Activated effector memory CD4-positive, alpha-beta T cell treated with anti-CD3 and anti-CD28 coated beads, Interleukin-2, amount 50 U/mL, for 16 hours (primary cell): ENCODE data around the gene TSEN15.
"Not testable (repeated sequence)": the region's sequence is repeated elsewhere in the genome, so short reads cannot be mapped to it uniquely, and the experiment has no call there.

Experiments used
- DNase-seq: peaks from one replicate; pipeline ENCODE4 v3.0.0-alpha.2; 2020

The TSEN15 gene

DNA sequence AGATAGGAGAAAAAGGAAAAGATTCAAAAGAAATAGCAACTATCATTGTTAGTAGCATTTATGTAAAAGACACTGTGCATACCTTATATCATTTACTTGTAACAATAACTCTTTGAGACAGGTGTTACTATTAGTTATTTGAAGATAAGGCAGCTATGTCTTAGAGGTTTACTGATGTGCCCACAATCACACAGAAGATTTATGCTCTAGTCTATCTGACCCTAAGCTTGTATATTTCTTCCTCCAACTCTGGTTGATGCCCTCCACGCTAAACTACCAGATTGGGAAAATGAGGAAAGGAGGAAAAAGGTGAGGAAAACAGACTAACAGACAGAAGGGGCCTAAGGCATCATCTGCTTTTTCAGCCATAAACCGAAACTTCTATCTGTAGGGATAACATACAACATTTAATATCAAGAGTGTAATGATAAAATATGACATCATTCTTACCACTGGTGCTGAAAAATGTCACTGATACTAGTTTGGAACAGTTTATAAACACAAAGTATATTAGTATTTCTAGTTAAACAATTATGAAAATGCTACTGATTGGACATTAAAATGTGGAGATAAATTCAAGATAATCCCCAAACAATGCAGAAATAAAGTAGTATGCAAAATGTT is 19.1 kb upstream of the TSEN15 start:
- no peak for DNase-seq

- DNase-seq = no peak
These were observed 18.6 kb upstream of the TSEN15 start for GRCh38 chr1:184032930-184033418.

GRCh38 chr1:184033711-184034167 is 17.8 kb upstream of the TSEN15 start:
- DNase-seq = no peak

DNA sequence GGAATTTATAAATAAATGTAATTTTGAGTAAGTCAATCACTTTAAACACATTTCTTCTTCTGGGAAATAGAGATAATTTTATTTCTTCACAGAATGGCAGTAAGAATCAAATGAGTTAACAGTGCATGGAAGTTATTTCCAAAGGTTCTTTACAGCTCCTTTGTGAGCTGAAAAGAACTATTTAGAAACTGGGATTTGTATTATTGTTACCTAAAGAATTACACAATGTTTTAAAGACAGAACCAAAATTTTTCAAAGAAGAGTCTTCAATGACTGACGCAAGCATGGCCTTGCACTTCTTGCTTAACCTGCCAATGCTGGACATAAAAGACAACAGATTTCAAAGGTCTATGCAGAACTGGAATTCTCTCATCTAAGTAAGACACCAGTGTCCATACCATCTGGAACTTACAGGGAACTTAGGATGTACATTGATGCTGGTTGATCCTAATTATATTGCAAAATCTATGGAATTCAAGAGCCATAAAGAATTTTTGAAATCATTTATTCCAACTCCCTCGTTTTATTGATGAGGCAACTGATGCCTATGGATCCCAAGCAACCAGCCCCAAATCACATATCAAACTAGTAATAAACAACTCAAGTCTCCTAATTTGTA is 16.7 kb upstream of the TSEN15 start:
- DNase-seq = no peak

- no peak for DNase-seq
These were observed 15.6 kb upstream of the TSEN15 start for GRCh38 chr1:184035719-184036516.

GRCh38 chr1:184036517-184036949 is 15.0 kb upstream of the TSEN15 start:
- DNase-seq = no peak

- no peak for DNase-seq
These were observed 13.5 kb upstream of the TSEN15 start for GRCh38 chr1:184037849-184038591.

- no peak for DNase-seq
These were observed 12.4 kb upstream of the TSEN15 start for GRCh38 chr1:184039126-184039525.

- no peak for DNase-seq
These were observed 9.8 kb upstream of the TSEN15 start for GRCh38 chr1:184041731-184042130.

DNA sequence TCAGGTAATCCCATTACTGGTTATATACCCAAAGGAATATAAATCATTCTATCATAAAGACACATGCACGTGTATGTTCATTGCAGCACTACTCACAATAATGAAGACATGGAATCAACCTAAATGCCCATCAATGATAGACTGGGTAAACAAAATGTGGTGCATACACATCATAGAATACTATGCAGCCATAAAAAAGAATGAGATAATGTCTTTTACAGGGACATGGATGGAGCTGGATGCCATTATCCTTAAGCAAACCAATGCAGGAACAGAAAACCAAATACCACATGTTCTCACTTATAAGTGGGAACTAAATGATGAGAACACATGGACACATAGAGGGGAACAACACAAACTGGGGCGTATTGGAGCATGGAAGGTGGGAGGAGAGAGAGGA is 8.2 kb upstream of the TSEN15 start:
- not testable (repeated sequence) for DNase-seq

DNA sequence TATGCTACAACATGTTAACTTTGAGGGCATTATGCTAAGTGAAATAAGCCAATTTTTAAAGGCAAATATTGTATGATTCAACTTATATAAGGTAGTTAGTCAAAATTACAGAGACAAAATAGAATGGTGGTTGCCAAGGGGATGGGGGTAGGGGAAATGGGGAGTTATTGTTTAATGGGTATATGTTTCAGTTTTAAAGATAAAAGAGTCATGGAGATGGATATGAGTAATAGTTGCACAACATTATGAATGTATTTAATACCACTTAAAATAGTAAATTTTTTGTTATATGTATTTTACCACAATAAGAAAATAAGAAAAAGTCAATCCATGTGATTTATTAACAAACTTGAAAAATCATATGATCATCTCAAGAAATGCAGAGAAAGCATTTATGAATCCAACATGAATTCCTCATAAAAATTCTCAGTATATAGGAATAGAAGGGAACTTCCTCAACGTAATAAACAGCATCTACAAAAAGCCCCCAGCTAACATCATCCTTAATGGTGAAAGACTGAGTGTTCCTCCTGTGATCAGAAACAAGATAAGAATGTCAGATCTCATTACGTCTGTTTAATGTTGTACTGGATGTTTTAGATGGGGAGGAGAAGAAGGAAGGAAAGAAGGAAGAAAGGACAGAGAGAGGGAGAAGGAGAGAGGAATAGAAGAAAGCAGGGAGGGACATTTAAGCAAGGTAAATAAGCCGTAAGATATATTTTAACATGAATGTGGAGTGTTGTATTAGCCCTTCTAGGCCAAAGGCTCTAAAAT is 6.7 kb upstream of the TSEN15 start:
- no peak for DNase-seq

GRCh38 chr1:184047541-184047940 is 4.0 kb upstream of the TSEN15 start:
- DNase-seq = not testable (repeated sequence)

GRCh38 chr1:184048561-184049240 is 2.8 kb upstream of the TSEN15 start:
- DNase-seq = no peak

DNA sequence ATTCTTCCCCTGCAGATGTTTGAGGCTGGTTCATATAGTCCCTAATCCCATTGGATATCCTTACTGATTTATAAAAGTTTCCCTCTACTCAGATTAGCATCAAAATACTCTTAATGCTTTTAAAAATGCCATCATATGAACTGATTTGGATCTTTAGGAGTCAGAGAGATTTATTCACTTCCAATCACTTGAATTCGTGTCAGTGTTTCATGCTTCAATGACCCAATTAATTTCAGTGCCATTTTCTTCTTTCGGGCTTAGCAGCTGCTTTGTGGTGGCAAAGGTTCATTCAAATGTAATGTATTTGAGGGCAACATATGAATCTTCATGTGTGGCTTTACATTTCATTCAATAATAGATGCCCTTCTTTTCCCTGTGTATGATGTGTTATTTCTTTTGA is 2.2 kb upstream of the TSEN15 start:
- DNase-seq = no peak

- DNase-seq = no peak
These were observed 1.6 kb upstream of the TSEN15 start for GRCh38 chr1:184049836-184050468.

- DNase-seq = no peak
These were observed 894 bp upstream of the TSEN15 start for GRCh38 chr1:184050636-184051035.

DNA sequence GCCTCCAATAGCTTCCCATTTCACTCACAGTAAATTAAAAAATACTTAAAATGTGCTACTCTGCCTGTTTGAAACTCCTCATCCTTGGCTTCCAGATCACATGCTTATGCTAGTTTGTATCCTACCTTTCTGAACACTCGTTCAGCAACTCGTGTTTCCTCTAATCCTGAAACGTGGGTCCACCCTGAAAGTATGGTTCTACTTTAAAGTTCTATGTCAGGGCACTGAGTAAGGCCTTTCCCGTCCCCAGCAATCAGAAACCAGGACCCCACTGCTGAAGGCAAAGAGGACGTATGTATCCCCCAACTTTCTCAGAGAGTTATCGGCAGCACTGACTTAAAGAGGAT is 419 bp upstream of the TSEN15 start:
- DNase-seq = no peak

DNA sequence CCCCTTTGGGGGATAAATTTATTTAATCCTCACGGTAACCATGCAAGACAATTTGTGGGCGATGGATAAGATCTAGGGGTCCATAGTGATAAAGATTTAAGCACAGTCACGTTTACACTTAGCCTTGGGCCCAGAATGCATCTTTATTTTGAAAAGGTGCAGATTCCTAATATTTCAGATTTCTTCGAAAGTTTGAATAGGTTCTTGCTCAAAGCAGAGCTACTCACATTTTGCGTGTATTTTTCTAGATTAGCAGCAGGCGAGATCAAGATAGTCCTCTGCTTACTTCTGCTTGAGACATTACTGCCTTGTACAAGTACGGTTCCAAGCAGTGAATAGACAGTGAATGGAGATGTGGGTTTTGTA is 647 bp downstream of the TSEN15 start:
- DNase-seq = no peak

DNA sequence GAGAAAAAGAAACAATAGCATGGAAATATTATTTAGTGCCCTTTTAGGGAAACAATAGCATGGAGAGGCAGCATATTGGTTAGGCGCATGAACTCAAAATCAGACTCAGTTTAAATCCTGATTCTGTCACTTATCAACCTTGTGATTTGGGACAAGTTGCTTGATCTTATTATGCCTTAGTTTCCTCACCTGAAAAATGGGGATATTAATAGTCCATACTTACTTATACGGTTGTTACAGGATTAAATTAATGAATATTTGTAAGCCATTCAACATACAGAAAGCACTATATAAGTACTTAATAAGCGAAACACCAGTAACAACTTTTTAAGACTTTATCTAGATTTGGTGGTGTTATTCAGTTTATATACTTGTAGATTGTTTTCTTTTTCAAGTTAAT is 1.2 kb downstream of the TSEN15 start:
- no peak for DNase-seq

DNA sequence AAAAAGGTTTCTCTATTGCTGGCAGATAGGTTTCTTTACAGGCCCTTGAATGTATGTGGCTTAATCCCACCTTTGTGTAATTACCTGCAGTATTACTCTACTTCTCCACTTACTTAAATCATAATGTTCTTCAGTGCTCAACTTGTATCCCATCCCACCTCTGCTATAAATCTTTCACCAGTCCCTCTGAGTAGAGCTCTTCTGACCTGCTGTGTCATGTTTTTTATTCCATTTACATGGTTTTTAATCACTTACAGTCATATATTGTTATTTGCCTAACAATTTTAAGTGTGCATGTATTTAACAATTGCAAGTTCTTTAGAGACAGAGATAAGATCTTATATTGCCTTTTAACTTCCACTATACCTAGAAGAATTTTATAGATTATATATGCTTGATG is 2.4 kb downstream of the TSEN15 start:
- no peak for DNase-seq

- DNase-seq = no peak
These were observed 5.5 kb downstream of the TSEN15 start for GRCh38 chr1:184056921-184057555.
